NCI-H748 (cell line): ENCODE data around the gene ARFGEF3.
A peak's percentile ranks its signal among the peaks of the same experiment; 100 is the strongest.
"Not testable (repeated sequence)": the region's sequence is repeated elsewhere in the genome, so short reads cannot be mapped to it uniquely, and the experiment has no call there.

Experiments
- DNase-seq: peaks from one replicate; lab custom pipeline; 2025; ENCODE audit not compliant: unreplicated experiment; lab: John Stamatoyannopoulos, UW

The ARFGEF3 gene

GRCh38 chr6:138341176-138341575 is 179.4 kb downstream of the ARFGEF3 start:
- no peak for DNase-seq

GRCh38 chr6:138343112-138343511 is 181.4 kb downstream of the ARFGEF3 start:
- no peak for DNase-seq

- no peak for DNase-seq
Measured at GRCh38 chr6:138345565-138346285, 184.0 kb downstream of the ARFGEF3 start.

- no peak for DNase-seq
Measured at GRCh38 chr6:138346302-138347195, 184.8 kb downstream of the ARFGEF3 start.

- DNase-seq, result no peak
Measured at GRCh38 chr6:138347864-138348263, 186.1 kb downstream of the ARFGEF3 start.

DNA sequence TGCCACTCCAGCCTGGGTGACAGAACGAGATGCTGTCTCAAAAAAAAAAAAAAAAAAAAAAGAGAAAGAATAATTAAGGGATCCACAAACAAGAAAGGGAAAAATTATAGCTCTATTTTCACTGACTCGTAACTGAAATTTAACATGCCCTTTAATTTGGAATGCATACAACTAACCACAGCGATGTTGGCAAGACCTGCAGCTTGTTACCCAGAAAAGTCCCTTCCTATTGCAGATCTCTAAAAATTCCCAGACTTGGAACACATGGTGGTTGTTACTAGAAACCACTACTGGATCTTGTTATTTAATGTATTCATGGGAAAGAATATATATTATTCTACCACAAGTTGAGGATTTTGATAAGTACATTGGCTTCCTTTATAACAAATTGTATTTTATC is 188.2 kb downstream of the ARFGEF3 start:
- DNase-seq, result no peak

GRCh38 chr6:138357928-138358327 is 196.2 kb downstream of the ARFGEF3 start:
- DNase-seq, result no peak

- DNase-seq, result not testable (repeated sequence)
Measured at GRCh38 chr6:138368684-138369083, 206.9 kb downstream of the ARFGEF3 start.

- no peak for DNase-seq
Measured at GRCh38 chr6:138370631-138371451, 209.1 kb downstream of the ARFGEF3 start.

DNA sequence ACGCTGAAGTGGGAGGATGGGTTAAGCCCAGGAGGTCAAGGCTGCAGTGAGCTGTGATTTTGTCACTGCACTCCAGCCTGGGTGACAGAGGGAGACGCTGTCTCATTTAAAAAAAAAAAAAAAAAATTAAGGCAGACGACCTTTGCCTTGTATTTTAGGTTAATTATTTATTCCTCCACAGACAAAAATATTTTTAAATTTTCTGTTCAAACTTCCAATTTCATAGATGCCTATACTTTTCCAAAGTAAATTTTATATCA is 209.6 kb downstream of the ARFGEF3 start:
- DNase-seq, result no peak

DNA sequence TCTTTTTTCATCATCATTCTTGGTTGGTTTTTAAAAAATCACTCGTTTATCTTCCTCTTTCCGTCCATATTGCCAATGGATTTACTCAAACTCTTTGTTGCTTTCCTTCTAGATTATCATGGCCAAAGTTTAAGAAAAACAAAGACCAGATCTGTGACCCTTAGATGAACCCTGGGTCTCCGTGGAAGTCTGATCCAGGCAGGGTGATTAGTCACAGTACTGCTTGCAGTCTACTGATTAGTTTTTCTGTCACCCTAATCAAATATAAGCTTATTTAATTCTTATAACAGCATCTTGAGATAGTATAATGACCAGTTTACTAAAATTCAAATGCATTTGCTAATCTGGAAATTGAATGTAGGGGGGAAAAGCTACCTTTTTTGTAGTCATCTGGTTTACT is 210.0 kb downstream of the ARFGEF3 start:
- no peak for DNase-seq

GRCh38 chr6:138372711-138373463 is 211.1 kb downstream of the ARFGEF3 start:
- DNase-seq, result no peak

DNA sequence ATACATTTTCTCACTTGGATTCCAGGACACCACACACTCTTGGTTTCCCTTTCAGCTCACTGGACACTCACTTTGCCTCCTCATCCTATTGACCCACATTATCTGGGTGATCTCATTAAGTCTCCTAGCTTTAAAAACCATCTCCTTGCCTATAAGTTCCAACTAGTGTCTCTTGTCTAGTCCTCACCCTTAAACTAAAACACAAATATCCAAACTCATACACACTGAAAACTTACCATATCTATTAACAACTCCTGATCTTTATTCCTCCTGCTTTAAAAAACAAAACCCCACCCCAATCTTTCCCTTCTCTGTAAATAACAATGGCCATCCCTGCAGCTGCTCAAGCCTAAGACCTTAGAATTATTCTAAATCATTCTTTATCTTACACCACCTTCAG is 212.5 kb downstream of the ARFGEF3 start:
- DNase-seq, result no peak

GRCh38 chr6:138374815-138375214 is 213.1 kb downstream of the ARFGEF3 start:
- no peak for DNase-seq

DNA sequence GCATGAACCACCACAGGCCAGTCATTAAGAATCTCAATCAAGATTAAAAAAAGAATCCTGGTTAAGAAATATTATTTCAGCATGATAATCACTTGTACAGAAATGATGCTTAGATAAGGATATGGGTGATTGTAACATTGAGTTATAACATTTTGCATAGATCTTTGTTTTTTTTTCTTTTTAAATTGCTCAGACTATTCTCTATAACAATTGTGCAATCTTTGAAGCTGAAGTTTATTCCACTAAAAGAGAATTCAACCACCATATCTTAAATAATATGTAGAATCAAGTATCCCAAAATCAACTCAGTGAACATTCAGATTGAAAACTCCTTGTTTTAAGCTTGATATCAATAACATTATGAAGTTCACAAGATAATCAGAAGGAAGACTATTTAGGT is 215.3 kb downstream of the ARFGEF3 start:
- no peak for DNase-seq

- peak; percentile 81 for DNase-seq
Measured at GRCh38 chr6:138377844-138378243, 216.1 kb downstream of the ARFGEF3 start, which contains the start of gene SMIM28. Gene SMIM28 (plus strand): TSS chr6:138377905. CDS start chr6:138378073, 168 bp downstream.

DNA sequence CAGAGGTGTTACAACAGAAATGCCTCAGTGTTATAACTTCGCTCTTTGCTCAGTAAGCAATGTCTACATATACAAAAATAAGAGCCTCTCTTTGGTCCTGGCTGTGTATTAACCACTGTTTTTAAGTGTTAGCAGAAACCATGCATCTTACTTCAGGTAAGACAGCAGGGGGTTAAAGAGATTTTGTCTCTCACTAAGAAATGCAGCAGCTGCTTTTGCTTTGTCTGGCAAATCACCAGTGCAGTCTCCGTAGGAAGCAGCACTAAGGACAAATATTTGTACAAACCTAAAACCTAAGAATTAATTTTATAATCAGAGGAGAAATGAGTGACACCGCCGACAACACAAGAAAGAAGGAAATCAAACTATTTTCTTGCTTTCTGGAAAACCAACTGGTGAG is 216.7 kb downstream of the ARFGEF3 start:
- peak; percentile 64 for DNase-seq

DNA sequence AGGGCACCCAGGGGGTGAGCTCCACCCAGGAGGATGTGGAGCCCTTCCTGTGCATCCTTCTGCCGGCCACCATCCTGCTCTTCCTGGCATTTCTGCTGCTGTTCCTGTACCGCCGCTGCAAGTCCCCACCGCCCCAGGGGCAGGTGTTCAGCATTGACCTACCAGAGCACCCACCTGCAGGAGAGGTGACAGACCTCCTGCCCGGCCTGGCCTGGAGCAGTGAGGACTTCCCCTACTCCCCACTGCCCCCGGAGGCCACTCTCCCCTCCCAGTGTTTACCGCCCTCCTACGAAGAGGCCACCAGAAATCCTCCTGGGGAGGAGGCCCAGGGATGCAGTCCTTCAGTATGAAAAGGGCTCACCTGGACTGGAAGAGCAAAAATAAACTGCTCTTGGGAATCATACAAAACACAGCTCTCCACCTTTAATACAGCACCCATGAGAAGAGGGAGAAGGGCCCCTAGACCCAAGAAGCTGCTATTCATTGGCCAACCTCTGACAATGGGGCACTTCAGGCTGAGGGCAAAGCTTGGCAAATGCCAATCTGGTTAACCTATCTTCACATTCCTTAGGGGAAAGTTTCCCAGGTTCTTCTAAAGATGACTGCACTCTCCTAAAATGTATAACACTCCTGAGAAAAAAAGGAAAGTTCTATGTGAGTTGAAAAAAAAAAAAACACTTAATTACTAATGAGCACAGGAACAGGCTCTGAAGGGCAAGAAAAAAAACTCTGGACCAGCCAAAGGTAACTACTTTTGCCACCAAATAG is 220.9 kb downstream of the ARFGEF3 start:
- DNase-seq, result peak; percentile 21

DNA sequence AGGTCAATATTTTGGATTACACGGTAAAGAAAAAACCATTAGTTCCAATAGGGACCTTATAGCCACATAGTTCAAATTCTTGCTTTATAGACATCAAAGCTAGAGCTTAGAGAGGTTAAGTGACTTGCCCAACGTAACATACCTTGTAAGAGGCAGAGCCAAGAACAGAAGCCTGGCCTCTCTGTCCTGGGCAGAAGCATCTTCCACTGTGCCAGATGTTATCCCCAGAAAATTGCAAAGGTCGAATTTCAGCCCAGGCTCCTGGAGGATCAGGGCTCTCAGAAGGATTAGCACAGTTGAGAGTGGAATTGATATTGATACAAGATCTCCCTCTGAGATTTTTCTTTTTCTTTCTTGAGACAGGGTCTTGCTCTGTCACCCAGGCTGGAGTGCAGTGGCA is 222.0 kb downstream of the ARFGEF3 start:
- no peak for DNase-seq

- DNase-seq, result no peak
Measured at GRCh38 chr6:138386897-138387296, 225.2 kb downstream of the ARFGEF3 start.
